ENCODE measurements around the gene RABGAP1L. TPM values are rescaled to one million over a fixed set of nuclear protein-coding genes. Genes with fewer than 3 reads are reported as not detected.
A peak's percentile ranks its signal among the peaks of the same experiment; 100 is the strongest.

The RABGAP1L gene
- total and polyA plus RNA-seq, 10 of the 15 experiments (the other 5 are each of a cell fraction or from before 2014, with no cell fraction given): 5.8 to 194 (median 113) TPM

DNA sequence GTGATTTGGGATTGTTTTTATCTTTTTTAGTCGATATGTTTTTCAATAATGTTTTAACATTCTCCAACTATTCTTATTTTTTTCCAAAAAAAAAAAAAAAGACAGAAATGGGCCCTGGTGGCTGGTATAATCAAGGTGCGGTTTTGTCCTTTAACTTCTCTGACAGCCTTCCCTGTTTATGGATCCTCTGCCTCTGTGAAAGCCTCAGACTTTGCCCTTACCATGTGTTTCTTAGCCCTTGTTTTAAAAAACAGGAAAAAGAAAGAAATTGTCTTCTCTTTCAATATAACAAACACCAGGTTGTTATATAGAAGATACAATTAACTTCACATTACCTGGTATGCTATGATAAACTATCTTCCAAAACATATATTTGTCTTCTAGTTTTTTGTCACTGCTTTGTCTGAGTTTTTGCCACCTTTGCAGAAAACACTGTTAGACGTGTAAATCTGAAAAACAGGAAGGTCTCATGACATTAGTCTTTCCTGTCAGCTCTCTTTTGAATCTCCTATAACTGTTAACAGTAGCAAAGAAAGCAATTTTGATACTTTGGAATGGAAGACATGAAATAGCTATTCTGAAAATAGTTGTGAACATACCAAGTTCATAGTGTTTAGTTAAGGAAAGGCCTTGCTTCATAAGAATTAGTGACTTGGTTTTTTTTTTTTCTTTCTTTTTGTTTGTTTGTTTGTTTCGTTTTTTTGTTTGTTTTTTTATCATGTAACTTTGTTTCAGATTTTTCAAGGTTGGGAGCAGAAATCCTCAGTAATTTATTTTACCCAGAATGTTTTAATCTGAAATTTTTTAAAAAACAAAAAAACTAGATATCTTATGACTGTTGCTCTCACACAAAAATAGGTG is 808.8 kb downstream of the RABGAP1L start:
- H4K20me1 ChIP-seq (ENCODE audit: control insufficient read depth, insufficient read depth): no peaks in the 10 kb centered on the region
- ChIA-PET CTCF (interaction anchor here (1.1 to 2.8 kb wide), 7 partner anchors 8 to 153 kb away, joined by 3 to 16 read pairs (median 3); partner anchors contain the start of genes CACYBP and MRPS14), SMC1A (ENCODE audit: uncharacterized antibody, unreplicated experiment) (interaction anchor here (0.6 to 7.4 kb wide), 19 partner anchors 10 to 168 kb away, joined by 3 to 81 read pairs (median 5); partner anchors contain the start of genes CACYBP and MRPS14), POLR2A (interaction anchor here (0.6 to 7.2 kb wide), 13 partner anchors 11 to 182 kb away, joined by 3 to 74 read pairs (median 4); partner anchors contain the start of gene CACYBP), RAD21 (ENCODE audit: unreplicated experiment) (interaction anchor here (0.7 to 4.1 kb wide), 18 partner anchors 9 to 1549 kb away, joined by 3 to 59 read pairs (median 4); partner anchors contain the start of gene CACYBP)
- peak overlapping the region; percentile 50 for H3K27ac ChIP-seq (ENCODE audit: control insufficient read depth, insufficient read depth)
- H3K4me1 ChIP-seq (ENCODE audit: control insufficient read depth, insufficient read depth, low read length): peaks cover 42% of the 10 kb centered on the region
- in situ Hi-C loops (cut with MboI): no loop called here
- WGBS (ENCODE audit: insufficient coverage, insufficient replicate concordance, low lambda C conversion rate, missing lambda C conversion rate): 36% methylated on average over 4 of the region's 4 CpGs
- no peak overlapping the region for H3K4me3 ChIP-seq
- no peak for ATAC-seq
- H2AFZ ChIP-seq (ENCODE audit: control insufficient read depth, low read depth, low read length): no peak overlapping the region
- H3K27me3 ChIP-seq (replicated peaks in 1 of 2; ENCODE audit: control insufficient read depth in 2 of 2, insufficient read depth in 2 of 2, low read length in 1 of 2): no peaks in the 10 kb centered on the region
- no TSS peak for BruUV-seq (replicated peaks)
- no peaks in the 10 kb centered on the region for H3K79me2 ChIP-seq (ENCODE audit: control insufficient read depth, insufficient read depth, low read length)
- no peak overlapping the region for H3K4me2 ChIP-seq (ENCODE audit: control insufficient read depth, insufficient read depth)
- no peak for DNase-seq (ENCODE audit: low read depth, low spot score)
- H3K36me3 ChIP-seq (ENCODE audit: control insufficient read depth in 2 of 2, insufficient read depth in 2 of 2, low read length in 1 of 2): no peaks in the 10 kb centered on the region
- H3K9me3 ChIP-seq (replicated peaks; ENCODE audit: control insufficient read depth, insufficient read depth, low read length): no peaks in the 10 kb centered on the region
- peak; percentile 18 for FAIRE-seq
- no peak for TF ChIP-seq ZNF207 (IDR thresholded peaks at IDR 0.05; ENCODE audit: borderline replicate concordance)
- TF ChIP-seq, protein P1, sequence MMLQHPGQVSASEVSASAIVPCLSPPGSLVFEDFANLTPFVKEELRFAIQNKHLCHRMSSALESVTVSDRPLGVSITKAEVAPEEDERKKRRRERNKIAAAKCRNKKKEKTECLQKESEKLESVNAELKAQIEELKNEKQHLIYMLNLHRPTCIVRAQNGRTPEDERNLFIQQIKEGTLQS (IDR thresholded peaks at IDR 0.05; ENCODE audit: borderline replicate concordance, extremely low read depth, low read depth, low read length): no peak
- TF ChIP-seq, protein P2, sequence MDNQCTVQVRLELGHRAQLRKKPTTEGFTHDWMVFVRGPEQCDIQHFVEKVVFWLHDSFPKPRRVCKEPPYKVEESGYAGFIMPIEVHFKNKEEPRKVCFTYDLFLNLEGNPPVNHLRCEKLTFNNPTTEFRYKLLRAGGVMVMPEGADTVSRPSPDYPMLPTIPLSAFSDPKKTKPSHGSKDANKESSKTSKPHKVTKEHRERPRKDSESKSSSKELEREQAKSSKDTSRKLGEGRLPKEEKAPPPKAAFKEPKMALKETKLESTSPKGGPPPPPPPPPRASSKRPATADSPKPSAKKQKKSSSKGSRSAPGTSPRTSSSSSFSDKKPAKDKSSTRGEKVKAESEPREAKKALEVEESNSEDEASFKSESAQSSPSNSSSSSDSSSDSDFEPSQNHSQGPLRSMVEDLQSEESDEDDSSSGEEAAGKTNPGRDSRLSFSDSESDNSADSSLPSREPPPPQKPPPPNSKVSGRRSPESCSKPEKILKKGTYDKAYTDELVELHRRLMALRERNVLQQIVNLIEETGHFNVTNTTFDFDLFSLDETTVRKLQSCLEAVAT (IDR thresholded peaks at IDR 0.05): 0 out of 2 replicates have a peak, but pooled peaks have one; percentile 8
- no peak for TF ChIP-seq MTA3 (IDR thresholded peaks at IDR 0.05; ENCODE audit: borderline replicate concordance, low read length)
- no peak for TF ChIP-seq TCF3 (IDR thresholded peaks at IDR 0.05; ENCODE audit: borderline replicate concordance, insufficient read depth, low read depth, low read length)
- TF ChIP-seq BRCA1 (IDR thresholded peaks at IDR 0.05; ENCODE audit: low read depth, low read length): no peak
- no peak for TF ChIP-seq MYC (IDR thresholded peaks at IDR 0.05; ENCODE audit: insufficient read depth, insufficient read length, insufficient replicate concordance, low read length, severe bottlenecking)
- TF ChIP-seq SIN3A (IDR thresholded peaks at IDR 0.05; ENCODE audit: low read depth, low read length): no peak
- TF ChIP-seq BCL11A (IDR thresholded peaks at IDR 0.05; ENCODE audit: low read depth, low read length): no peak
- TF ChIP-seq HDGF (IDR thresholded peaks at IDR 0.05): peak; percentile 29; the same call in 1 of the 2 replicates
- TF ChIP-seq STAT3 (IDR thresholded peaks at IDR 0.05; ENCODE audit: low read depth, low read length): no peak
- no peak for TF ChIP-seq RBBP5 (conservative IDR thresholded peaks at IDR 0.05)
- TF ChIP-seq TBL1XR1 (IDR thresholded peaks at IDR 0.05; ENCODE audit: low read depth, low read length): no peak
- no peak for TF ChIP-seq SREBF2 (IDR thresholded peaks at IDR 0.05; ENCODE audit: low read length)
- 0 out of 2 replicates have a peak, but pooled peaks have one; percentile 28 for TF ChIP-seq MXI1 (IDR thresholded peaks at IDR 0.05; ENCODE audit: low read depth, low read length)
- H3K9ac ChIP-seq (ENCODE audit: control insufficient read depth, insufficient read depth, low read length): no peak overlapping the region
- intact Hi-C loops (cut with micrococcal nuclease; ENCODE audit: unreplicated experiment): loop anchor here (1.0 to 5.0 kb wide), 4 partner anchors 13 to 181 kb away; partner anchors contain the start of gene CACYBP

Measured in GM12878 (cell line).